Astrocyte (in vitro differentiated cells and primary cell): ENCODE results near the gene SPRED2.

Experiments used
- EZH2 ChIP-seq: IDR thresholded peaks from 2 replicates; pipeline ENCODE4 v1.6.1; 2012; ENCODE audit warnings: mild to moderate bottlenecking, low read length, inconsistent platforms; ENCODE audit not compliant: insufficient read depth
- TF ChIP-seq, protein P1 (sequence below): IDR thresholded peaks from 2 replicates; pipeline ENCODE4 v1.5.1; 2011; ENCODE audit warnings: low read depth, mild to moderate bottlenecking, inconsistent platforms, low read length, moderate library complexity; ENCODE audit not compliant: insufficient read depth

DNA sequence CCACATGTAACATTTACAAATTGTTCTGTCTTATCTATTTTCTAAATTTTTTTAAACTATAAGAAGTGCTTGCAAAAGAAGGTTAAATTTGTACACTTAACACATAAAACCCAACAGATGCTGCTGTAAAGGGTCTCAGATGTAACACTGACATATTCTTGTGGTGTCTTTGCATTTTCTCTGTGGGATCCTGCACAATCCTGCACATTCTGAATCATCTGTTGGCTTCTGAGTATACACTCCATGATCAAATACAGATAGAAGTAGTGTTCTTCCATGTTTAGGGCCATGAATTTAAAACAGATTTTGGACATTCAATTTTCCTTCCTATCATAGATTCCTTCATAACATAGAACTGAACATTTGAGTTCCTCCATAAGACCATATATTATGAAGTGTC lies 89.0 kb downstream of the SPRED2 start:
- TF ChIP-seq, protein P1, sequence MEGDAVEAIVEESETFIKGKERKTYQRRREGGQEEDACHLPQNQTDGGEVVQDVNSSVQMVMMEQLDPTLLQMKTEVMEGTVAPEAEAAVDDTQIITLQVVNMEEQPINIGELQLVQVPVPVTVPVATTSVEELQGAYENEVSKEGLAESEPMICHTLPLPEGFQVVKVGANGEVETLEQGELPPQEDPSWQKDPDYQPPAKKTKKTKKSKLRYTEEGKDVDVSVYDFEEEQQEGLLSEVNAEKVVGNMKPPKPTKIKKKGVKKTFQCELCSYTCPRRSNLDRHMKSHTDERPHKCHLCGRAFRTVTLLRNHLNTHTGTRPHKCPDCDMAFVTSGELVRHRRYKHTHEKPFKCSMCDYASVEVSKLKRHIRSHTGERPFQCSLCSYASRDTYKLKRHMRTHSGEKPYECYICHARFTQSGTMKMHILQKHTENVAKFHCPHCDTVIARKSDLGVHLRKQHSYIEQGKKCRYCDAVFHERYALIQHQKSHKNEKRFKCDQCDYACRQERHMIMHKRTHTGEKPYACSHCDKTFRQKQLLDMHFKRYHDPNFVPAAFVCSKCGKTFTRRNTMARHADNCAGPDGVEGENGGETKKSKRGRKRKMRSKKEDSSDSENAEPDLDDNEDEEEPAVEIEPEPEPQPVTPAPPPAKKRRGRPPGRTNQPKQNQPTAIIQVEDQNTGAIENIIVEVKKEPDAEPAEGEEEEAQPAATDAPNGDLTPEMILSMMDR: no peak
- no peak for TF ChIP-seq EZH2
